DND-41 (cell line): ENCODE results near the gene PPAN.

Experiments used
- CTCF ChIP-seq: IDR thresholded peaks from 2 replicates; pipeline ENCODE4 v1.5.1; 2012; ENCODE audit warnings: borderline replicate concordance, low read length, moderate library complexity, mild to moderate bottlenecking; ENCODE audit not compliant: poor library complexity, severe bottlenecking; ENCODE audit errors: extremely low read depth
- EZH2 ChIP-seq: IDR thresholded peaks from 3 replicates; pipeline ENCODE4 v1.6.1; 2012; ENCODE audit warnings: borderline replicate concordance, low read depth, mild to moderate bottlenecking, moderate library complexity, low read length, inconsistent platforms; ENCODE audit not compliant: severe bottlenecking

GRCh38 chr19:10135551-10136334 lies 29.6 kb downstream of the PPAN start:
- TF ChIP-seq CTCF, result no peak
- TF ChIP-seq EZH2, result no peak
